HepG2 (cell line): ENCODE results near the gene KIR2DL1. TPM values are rescaled to one million over a fixed set of nuclear protein-coding genes. Genes with fewer than 3 reads are reported as not detected.

Source experiments
- ATAC-seq: fragments of 200-7000 bp; cut with Tn5 transposase; 3 replicates; pipeline ENCODE4 v1.9.1; 2020; ENCODE audit warnings: mild to moderate bottlenecking, moderate library complexity
- BruUV-seq: library from RNA; stranded (reverse); fragments of 400-500 nt; replicated peaks from 2 replicates; lab custom pipeline; 2021; lab: Mats Ljungman, UMichigan
- CTCF ChIA-PET: fragments of 300-600 bp; formaldehyde crosslinking; extraction: SDS; loops from one replicate; lab custom pipeline; 2021; ENCODE audit warnings: low total read pairs, inconsistent platforms, low intra/inter-chr PET ratio; lab: Yijun Ruan, JAX
- POLR2A ChIA-PET: fragments of 350-600 bp; sonication (Branson Sonifier 250); formaldehyde crosslinking; loops from one replicate; lab custom pipeline; 2020; ENCODE audit warnings: antibody characterized with exemption, inconsistent platforms; lab: Yijun Ruan, JAX
- DNase-seq: peaks from one replicate; pipeline ENCODE4 v3.0.0-alpha.2; 2015; ENCODE audit warnings: low spot score
- FAIRE-seq: peaks from 3 replicates; lab custom pipeline; 2011; peaks lifted over from hg19 to GRCh38; lab: Jason Lieb, UNC
- H2AFZ ChIP-seq: one replicate; pipeline ENCODE4 v1.6.1; 2011; ENCODE audit warnings: low read length, inconsistent platforms
- H3K27ac ChIP-seq: fragments of 300-600 bp; 3 replicates; pipeline ENCODE4 v1.8.0; 2011; ENCODE audit warnings: mixed run types, mild to moderate bottlenecking, mixed read lengths, low read length, inconsistent platforms; ENCODE audit not compliant: insufficient read depth; ENCODE audit errors: extremely low read length
- H3K27me3 ChIP-seq, 2 experiments: fragments of 200-600 bp in 1 of 2; 2 replicates in 1 of 2; 3 replicates in 1 of 2; pipeline versions ENCODE4 v1.6.0 to v1.8.0; 2011; ENCODE audit warnings: low read length in 2 of 2, mild to moderate bottlenecking in 2 of 2, moderate library complexity in 2 of 2, inconsistent platforms in 1 of 2; ENCODE audit not compliant: insufficient read depth in 2 of 2, control insufficient read depth in 1 of 2
- H3K36me3 ChIP-seq, 2 experiments: fragments of 200-600 bp in 1 of 2; replicated peaks in 1 of 2; 2 replicates in 1 of 2; 3 replicates in 1 of 2; pipeline versions ENCODE4 v1.5.1 to v1.8.0; 2011; ENCODE audit warnings: low read length in 2 of 2, inconsistent platforms in 1 of 2; ENCODE audit not compliant: insufficient read depth in 2 of 2, control insufficient read depth in 1 of 2
- H3K4me1 ChIP-seq: 2 replicates; pipeline ENCODE4 v1.5.1; 2012; ENCODE audit warnings: low read length, inconsistent platforms; ENCODE audit not compliant: insufficient read depth
- H3K4me2 ChIP-seq: 2 replicates; pipeline ENCODE4 v1.6.0; 2011; ENCODE audit warnings: low read depth, low read length, inconsistent platforms
- H3K4me3 ChIP-seq, 3 experiments: fragments of 200-600 bp in 1 of 3; sonication (generic), shearing (Covaris generic) in 1 of 3; replicated peaks in 1 of 3; 2 replicates each; pipeline ENCODE4 v1.5.1; 2011 to 2016; ENCODE audit warnings: low read length in 3 of 3, inconsistent platforms in 2 of 3, low read depth in 2 of 3, mild to moderate bottlenecking in 2 of 3, control low read depth in 1 of 3, mixed read lengths in 1 of 3; ENCODE audit not compliant: insufficient read depth in 1 of 3
- H3K79me2 ChIP-seq: one replicate; pipeline ENCODE4 v1.6.1; 2011; ENCODE audit warnings: low read length, inconsistent platforms; ENCODE audit not compliant: insufficient read depth
- H3K9ac ChIP-seq: 2 replicates; pipeline ENCODE4 v1.6.0; 2011; ENCODE audit warnings: mild to moderate bottlenecking, low read depth, low read length, inconsistent platforms; ENCODE audit not compliant: insufficient read depth
- H3K9me3 ChIP-seq: 2 replicates; pipeline ENCODE4 v1.5.1; 2012; ENCODE audit warnings: mild to moderate bottlenecking, low read length
- H4K20me1 ChIP-seq: 2 replicates; pipeline ENCODE4 v1.6.0; 2011; ENCODE audit warnings: inconsistent platforms, mild to moderate bottlenecking, low read length, moderate library complexity; ENCODE audit not compliant: insufficient read depth
- ARID4A ChIP-seq: sonication (generic); formaldehyde crosslinking; IDR thresholded peaks from 2 replicates; pipeline ENCODE4 v1.5.0; 2020; ENCODE audit warnings: mild to moderate bottlenecking, missing genetic modification reagents, borderline replicate concordance
- FOSL1 ChIP-seq: sonication (generic); formaldehyde crosslinking; IDR thresholded peaks from 2 replicates; pipeline ENCODE4 v1.9.0; 2021; ENCODE audit warnings: missing genetic modification reagents, borderline replicate concordance
- MEF2D ChIP-seq: sonication (generic); formaldehyde crosslinking; IDR thresholded peaks from 2 replicates; pipeline ENCODE4 v1.5.1; 2020; ENCODE audit warnings: mild to moderate bottlenecking, missing genetic modification reagents
- PAWR ChIP-seq: sonication (generic); formaldehyde crosslinking; IDR thresholded peaks from 2 replicates; pipeline ENCODE4 v1.4.0; 2020; ENCODE audit warnings: missing genetic modification reagents, mild to moderate bottlenecking, borderline replicate concordance
- POLR2AphosphoS5 ChIP-seq: IDR thresholded peaks from 2 replicates; pipeline ENCODE4 v1.6.1; 2012; ENCODE audit warnings: low read depth, low read length
- PRDM10 ChIP-seq: sonication (generic); formaldehyde crosslinking; IDR thresholded peaks from 2 replicates; pipeline ENCODE4 v1.4.0; 2020; ENCODE audit warnings: low read depth, missing genetic modification reagents
- TIGD3 ChIP-seq: sonication (generic); formaldehyde crosslinking; IDR thresholded peaks from 2 replicates; pipeline ENCODE4 v1.5.1; 2020; ENCODE audit warnings: mild to moderate bottlenecking, missing genetic modification reagents, borderline replicate concordance
- ZNF280D ChIP-seq: sonication (generic); formaldehyde crosslinking; IDR thresholded peaks from 2 replicates; pipeline ENCODE4 v1.5.1; 2020; ENCODE audit warnings: mild to moderate bottlenecking, missing genetic modification reagents
- ZNF770 ChIP-seq: sonication (generic); formaldehyde crosslinking; IDR thresholded peaks from 2 replicates; pipeline ENCODE4 v1.5.0; 2020; ENCODE audit warnings: mild to moderate bottlenecking, missing genetic modification reagents
- WGBS: methylation state at CpG from one replicate; pipeline ENCODE4 v1.1.6; 2017; ENCODE audit warnings: low lambda C conversion rate; 5-methylcytosine and 5-hydroxymethylcytosine counted together
- in situ Hi-C: cut with HindIII; loops from 2 replicates; pipeline ENCODE4 v1.10.0; 2017; ENCODE audit warnings: low pct_unique_long_range_greater_than_20kb; ENCODE audit not compliant: extremely low pct_ligation_motif_present
- intact Hi-C: fragments of 100-400 bp; cut with micrococcal nuclease; formaldehyde crosslinking; loops from one replicate; pipeline ENCODE4 v1.10.0; 2022; ENCODE audit not compliant: unreplicated experiment
- polyA plus RNA-seq, 8 experiments: library from polyadenylated mRNA; depleted of rRNA in 3 of 8; stranded (reverse) in 7 of 8; unstranded in 1 of 8; fragments of >200 nt; fragmentation: Illumina TruSeq in 4 of 8; extraction: Trizol in 4 of 8; gene quantifications; 2 replicates each; pipeline versions ENCODE4 v1.2.1 to v1.2.3, GENCODE V29; 2011 to 2016; ENCODE audit warnings: low read depth in 4 of 8, missing spikeins in 1 of 8, mixed read lengths in 1 of 8; ENCODE audit not compliant: insufficient read depth in 1 of 8
- total RNA-seq, 5 experiments: library from RNA; depleted of rRNA; stranded (reverse); fragments of >200 nt; fragmentation: Illumina TruSeq; extraction: Trizol; gene quantifications; 2 replicates each; pipeline ENCODE4 v1.2.3, GENCODE V29; 2016; ENCODE audit warnings: low read depth in 1 of 5

KIR2DL1 gene
- total and polyA plus RNA-seq, 2 of the 13 experiments (the other 11 are each of a cell fraction or from before 2014, with no cell fraction given) = not detected

GRCh38 chr19:54731191-54731590 is 38.4 kb upstream of the KIR2DL1 start:
- TF ChIP-seq ARID4A (CRISPR knock-in tag) (no peak), FOSL1 (CRISPR knock-in tag) (no peak), PRDM10 (CRISPR knock-in tag) (no peak), ZNF280D (no peak), ZNF770 (CRISPR knock-in tag) (no peak), PAWR (CRISPR knock-in tag) (no peak), POLR2AphosphoS5 (no peak), TIGD3 (no peak), MEF2D (CRISPR knock-in tag) (no peak)
- TF ChIP-seq, all 625 proteins: peak for 0
- FAIRE-seq = no peak
- ATAC-seq = no peak
- H3K4me2 ChIP-seq = no peak overlapping the region
- POLR2A ChIA-PET = no interaction called here
- H3K27me3 ChIP-seq = no peaks in the 10 kb centered on the region; a peak in 2 of 5 replicates
- no peaks in the 10 kb centered on the region for H3K4me1 ChIP-seq
- H3K27ac ChIP-seq = no peak overlapping the region
- in situ Hi-C loops (no loop called here), intact Hi-C loops (no loop called here)
- BruUV-seq = no TSS peak
- no peaks in the 10 kb centered on the region for H4K20me1 ChIP-seq
- H3K9ac ChIP-seq = no peak overlapping the region
- no peak overlapping the region for H3K4me3 ChIP-seq
- no peaks in the 10 kb centered on the region for H3K79me2 ChIP-seq
- CTCF ChIA-PET = no interaction called here
- H3K36me3 ChIP-seq = no peaks in the 10 kb centered on the region
- DNase-seq = no peak
- H3K9me3 ChIP-seq = no peaks in the 10 kb centered on the region
- no peak overlapping the region for H2AFZ ChIP-seq
- WGBS = 2% methylated on average over 8 of the region's 8 CpGs
